ENCODE results near the gene AGBL1.

The AGBL1 gene

DNA sequence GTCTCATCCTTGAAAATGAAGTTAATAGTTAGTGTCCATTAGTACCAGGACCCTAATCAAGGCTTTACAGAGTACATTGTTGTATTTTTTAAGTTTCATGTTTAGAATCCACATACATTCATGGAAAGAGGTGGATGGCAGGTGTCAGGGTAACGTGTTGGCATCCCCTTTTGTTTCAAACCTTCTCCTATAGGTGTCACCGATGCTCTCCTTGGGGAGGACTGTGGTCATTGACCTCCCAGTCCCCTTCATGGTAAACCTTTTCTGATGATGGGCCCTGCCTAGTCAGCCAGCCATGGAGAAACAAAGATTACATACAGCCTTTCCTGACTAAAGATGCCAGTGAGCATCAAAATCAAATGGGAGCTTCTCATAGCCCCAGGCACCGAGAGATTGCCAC is 574.8 kb downstream of the AGBL1 start:
- DNase-seq: no peak

DNA sequence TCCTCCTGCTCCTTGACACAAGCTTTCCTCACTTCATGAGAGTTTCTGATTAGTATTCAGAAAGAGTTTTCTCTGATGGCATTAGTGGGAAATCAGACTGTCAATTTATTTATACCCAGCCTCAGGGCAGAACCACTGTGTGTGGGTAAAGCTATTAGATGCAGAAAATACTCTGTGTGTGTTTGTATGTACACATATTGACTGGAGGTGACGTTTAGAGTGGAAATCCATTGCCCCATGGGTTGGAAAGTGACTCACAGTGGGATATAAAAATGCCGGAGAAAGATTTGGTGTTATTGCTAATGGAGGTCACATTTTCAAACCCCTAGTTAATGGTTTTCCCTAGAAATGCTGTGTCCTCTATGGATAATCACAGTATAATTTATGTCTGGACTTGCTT is 577.6 kb downstream of the AGBL1 start:
- no peak for DNase-seq

DNA sequence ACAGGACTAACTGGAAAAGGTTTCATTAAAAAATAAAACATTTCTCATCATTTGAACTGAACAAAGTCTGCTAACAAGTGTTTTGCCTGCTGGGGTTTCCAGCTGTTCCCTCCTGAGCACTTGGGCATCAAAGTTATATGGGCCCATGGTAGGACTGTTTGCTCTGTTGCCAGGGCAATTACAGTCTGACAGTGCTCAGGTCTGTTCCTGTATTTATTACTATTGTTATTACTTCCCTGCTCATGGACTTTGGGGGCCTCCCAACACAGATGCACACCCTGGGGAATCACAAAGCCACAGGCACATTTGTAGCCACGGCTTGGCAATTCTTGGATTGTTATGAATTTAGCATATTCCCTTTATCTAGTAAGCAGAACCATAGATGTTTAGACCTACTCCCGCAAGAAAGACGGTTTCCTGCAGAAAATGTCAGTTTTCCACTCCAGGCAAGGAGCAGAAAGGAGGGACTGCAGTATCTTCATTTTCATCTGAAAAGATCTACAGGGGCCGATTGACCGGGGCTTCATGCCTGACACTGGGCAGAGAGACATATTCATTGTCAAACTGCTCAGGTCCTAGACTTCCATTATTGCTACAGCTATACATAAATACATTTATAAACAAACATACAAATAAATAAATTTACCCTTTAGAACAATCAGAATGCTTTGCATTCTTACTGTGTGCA is 580.2 kb downstream of the AGBL1 start:
- DNase-seq: no peak

DNA sequence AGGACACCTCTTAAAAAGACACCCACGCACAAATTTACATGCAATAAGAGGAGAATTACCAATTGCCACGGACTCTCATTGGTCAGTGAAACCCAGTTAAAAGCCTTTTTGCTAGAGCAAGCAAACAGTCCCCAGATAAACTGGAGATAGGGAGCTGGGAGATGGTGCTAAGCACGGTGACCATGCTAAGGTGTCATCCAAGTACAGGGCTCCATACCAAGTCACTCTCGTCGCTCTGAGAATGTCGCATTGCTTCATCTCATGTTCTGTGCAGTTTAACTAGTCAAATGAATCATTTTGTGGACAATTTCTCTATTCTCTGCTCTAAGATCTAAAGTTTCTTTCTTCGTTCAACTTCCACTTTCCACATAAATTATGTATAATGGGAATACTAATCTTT is 581.9 kb downstream of the AGBL1 start:
- no peak for DNase-seq

DNA sequence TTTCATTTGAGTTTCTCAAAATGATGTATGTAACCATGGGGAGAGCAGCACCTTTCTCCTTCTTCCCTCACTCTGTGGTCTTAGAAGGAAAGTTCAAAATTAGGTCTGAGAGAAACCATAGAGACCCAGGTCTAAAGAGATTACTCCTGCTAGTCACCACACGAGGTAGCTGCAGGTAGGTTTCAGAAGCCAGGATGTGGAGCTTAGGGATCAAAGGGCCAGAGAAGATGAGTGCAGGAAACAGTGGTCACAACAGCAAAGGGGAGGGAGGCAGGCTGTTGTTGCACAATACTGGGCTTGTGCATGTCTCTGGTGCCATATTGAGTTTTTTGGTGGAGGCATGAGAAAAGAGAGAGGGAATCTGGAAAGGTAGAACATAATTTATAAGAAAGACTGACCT is 583.6 kb downstream of the AGBL1 start:
- DNase-seq: no peak

DNA sequence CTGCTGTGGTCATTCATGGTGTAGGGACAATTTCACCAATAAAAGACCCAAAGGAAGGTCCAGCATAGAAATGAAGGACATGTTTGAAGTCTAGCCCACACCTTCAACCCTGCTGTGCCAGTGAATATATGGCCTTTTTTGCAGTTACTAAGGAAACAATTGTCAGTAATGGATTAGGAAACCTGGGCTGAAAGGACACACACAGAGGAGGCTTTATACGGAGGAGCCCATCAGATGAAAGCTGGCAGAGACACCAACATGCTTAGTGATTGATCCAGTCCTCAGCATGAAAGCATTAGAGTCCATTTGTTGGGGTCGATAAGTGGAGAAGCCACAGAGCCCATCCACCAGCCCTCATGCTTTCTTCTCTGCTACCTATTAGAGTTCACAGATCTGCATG is 584.3 kb downstream of the AGBL1 start:
- DNase-seq: no peak

DNA sequence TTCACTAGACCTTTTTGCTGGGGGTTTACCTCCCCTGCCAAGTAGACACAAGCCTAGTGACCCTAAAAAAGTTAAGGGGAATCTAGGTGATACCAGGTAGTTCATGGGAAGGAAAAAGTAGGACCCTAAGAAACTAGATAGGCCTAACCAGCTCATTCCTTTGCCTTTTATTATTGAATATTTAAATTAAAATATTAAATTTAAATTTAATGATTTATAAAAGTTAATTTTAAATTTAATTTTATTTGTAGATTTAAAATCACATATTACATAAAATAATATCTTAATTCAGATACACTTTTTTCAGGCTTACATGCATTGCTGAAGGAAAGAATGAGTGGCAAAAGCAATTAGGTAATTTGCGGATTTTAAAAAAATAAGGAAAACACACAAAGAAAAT is 584.9 kb downstream of the AGBL1 start:
- DNase-seq: no peak

DNA sequence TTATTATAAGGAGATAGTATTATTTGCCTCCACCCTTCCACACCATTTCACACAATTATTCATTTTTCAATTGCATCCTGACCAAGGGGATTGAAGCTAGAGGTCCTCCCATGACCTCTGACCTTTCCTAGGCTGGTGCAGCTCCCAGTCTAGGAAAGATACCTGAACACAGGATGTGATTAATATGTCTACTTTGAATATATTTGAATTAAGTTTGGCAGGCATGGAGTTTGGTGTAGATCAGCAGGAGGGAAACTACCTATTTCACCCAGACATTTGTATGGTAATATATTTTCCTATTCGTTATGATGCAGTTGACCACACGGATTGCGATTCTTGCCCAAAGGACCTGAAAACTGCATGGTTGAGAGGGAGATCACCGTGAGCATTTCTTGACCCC is 596.3 kb downstream of the AGBL1 start:
- no peak for DNase-seq

DNA sequence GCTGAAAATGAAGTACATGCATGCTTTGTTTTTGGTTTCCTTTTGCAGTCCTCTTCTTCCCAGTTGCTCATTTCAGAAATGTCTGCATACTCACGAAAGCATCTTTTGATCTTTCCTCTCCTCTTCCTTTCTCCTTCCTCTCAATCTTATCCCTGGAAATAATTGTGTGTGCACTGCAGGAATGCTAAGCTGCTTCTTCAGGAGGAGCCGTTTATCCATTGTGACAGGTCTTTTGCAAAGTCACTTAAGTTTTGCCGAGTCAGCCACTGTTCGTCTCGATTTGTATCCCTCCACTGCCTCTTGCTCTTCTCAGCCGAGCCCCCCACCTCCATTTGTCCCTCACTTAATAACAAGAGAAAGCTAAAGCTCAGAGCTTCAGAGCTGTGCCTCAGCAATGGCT is 597.6 kb downstream of the AGBL1 start:
- DNase-seq: no peak

DNA sequence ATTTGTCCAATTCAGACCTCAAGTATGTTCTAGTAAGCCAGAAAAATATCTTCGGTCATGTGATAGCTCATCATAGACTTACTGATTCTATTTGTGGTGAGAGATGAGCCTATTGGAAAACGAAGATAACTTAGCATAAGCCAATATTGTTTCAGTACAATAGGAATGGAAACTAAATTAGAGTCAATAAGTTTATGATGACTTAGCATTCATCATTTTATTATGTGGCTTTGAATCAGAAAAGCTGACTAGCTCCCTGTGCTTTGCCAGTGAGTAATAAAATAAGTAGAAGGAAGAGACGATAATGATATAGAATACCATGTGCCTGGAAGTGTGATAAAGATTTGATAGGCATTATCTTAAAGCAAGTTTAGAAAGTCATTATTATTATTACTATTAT is 605.6 kb downstream of the AGBL1 start:
- DNase-seq: no peak

DNA sequence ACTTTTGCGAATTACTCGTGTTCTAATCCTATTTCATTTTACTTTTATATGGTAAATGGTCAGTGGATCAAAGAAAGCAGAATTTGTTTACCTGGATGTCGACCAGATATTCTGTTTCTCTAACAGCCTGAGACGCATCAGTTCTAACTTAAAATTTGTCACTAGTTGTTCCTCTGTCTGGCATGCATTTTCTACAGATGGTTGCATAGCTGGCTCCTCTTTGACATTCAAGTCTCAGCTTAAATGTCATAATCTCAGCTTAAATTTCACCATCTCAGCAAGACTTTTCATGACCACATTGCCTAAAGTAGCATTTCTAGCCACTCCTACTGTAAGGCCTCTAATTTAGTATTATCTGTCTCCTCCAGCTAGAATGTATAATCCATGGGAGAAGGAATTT is 609.3 kb downstream of the AGBL1 start:
- DNase-seq: no peak

DNA sequence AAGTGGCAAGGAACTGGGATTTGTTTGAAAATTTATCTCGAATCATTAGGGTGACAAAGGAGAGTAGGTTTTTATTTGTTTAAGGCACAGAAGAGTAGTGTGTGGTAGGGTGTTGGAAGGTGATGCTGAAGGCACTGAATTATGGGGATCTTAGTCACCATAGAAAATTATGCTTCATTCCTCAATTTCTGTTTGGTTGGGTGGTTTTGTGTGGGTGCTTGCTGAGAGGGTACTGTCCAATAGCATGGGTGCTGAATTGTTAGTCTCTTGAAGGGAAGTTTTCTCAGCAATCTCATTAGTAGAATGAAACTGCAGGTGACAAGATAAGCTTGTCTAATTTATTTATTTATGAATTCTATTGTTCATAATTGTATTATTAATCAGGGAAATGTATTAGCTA is 610.9 kb downstream of the AGBL1 start:
- DNase-seq: no peak

DNA sequence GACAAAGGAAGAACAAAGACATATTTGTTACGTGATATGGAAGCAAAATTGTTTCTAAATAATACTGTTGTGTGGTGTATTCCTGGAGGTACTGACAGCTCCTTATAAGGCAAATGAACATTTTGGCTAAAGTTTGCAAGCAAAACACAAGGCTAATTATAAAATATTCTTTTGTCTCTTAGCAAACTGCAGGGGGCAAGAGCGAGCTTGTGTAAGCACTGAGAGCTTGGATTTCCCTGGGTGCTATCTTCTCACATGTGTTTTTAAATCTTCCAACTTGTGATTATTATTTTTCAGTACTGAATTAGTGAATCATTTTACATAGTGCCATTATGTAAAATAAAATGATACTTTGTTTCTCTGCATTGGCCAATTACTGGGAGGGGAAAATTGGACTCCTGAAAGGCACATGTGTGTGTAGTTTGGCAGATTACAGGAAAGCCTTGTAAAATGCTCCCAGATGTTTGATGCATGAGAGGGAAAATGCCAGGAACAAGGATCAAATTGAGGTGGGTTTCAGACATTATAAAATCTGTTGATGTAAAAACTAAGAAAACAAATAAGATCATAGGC is 611.5 kb downstream of the AGBL1 start:
- no peak for DNase-seq

DNA sequence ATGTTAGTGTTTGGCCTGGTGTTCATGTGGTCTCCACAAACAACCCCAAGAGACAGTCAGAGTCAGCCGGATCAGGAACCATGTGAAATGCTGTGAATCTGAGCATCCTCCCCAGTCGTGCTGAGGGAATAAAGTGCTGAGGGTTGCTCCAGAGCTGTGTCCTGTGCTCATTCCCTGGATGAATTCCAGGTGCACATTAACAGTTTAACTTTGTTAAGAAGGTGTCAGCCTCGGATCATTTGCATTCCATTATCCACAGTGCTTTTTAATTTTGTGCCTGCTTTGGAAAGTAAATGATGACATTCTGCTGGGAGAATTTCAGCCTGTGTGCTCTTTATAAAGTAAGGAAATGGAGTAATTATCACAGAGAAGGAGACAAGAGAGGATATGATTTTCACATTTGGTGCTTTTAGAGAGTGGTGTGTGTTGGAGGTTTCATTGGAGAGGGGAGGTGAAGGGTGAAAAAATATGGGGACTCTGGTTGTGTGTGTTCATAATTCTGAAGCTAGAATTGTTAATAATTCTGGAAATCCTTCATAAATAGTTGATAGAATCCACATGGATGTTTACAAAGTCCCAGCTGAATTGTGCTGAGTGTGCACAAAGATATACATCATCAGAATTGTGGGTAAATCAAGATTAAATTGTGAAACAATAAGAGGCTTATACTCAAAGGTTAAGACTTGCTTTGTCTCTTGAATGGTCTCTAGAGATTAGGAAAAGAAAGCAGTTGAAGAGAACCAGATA is 621.4 kb downstream of the AGBL1 start:
- DNase-seq: no peak

DNA sequence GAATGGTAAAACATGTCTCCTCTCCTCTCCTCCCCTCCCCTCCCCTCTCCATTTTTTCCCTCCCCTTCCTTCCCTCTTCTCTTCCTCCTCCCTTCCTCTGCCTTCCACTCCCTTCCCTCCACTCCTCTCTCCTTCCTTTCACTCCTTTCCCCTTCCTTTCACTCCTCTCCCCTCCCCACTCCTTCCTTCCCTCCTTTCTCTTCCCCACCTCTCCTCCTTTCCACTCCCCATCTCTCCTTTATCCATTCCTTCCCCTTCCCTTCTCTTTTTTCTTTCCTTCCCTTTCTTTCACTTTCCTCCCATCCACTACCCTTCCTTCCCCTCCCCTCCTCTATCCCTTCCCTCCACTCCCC is 621.9 kb downstream of the AGBL1 start:
- DNase-seq: no peak

DNA sequence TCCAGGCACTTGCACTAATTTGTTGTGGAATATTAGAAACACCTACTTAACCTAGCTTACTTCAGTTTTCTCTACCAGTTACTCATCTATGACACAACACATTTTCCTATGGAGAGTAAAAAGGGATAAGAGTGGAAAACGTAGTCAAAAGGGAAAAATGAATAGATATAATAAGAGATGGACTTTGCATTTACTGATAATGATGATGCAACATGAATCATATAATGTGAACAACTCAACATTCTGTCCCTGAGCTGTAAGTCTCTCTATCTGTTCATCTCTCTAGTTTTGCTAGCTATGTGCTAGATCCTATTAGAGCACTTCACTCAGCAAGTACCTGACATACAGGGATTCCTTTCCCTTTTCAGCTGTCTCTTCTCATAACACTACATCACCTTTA is 627.1 kb downstream of the AGBL1 start:
- DNase-seq: no peak

DNA sequence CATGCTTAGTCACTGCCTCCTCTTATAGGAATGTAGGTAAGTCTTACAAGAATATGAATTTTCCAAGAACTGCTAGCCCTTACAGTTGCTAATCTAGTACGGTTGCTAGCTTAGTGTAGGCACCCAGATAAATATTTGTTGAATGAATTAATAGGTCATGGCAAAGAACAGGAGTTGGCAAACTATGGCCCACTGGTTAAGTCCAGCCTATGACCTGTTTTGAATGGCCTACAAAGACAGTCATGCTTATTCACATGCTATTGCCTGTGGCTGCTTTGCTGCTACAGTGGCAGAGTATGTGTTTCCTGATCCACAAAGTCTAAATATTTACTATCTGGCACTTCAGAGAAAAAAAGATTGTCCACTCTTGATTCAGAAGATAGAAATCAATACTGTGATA is 631.8 kb downstream of the AGBL1 start:
- DNase-seq: no peak

DNA sequence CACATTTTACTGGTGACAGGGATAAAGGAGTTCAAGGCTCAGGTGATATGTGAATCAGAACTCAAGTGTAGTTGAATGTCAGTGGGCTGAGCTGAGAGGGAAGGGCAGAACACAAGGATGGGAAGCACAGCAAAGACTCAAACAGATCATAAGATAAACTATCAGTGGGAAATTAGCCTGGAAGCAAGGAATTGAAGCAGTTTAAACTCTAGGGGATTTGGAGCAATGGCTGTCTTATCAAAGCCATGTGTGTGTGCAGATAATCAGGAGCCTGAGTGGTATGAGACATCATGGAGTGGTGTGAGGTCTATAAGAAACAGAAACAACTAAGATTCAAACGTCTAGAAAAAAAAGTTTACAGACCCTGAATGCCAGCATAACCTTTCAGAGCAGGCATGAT is 634.6 kb downstream of the AGBL1 start:
- DNase-seq: no peak

DNA sequence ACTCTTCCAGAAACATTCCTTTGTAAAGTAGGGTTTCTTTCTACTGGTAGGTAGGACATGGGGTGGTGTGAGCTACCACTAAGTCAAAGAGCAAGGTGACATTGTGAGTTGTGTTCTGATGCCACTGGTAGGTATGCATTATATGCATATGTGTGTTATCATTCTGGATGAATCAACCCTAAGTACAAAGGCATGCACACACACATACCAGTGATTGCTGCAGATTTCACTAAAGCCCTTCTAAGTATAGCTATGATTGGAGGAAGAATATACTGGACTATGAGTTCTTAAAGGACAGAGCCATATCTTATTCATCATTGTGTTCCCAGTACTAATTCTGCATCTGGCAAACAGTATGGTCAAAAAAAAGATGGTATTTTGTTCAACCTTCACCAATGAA is 646.0 kb downstream of the AGBL1 start:
- no peak for DNase-seq

DNA sequence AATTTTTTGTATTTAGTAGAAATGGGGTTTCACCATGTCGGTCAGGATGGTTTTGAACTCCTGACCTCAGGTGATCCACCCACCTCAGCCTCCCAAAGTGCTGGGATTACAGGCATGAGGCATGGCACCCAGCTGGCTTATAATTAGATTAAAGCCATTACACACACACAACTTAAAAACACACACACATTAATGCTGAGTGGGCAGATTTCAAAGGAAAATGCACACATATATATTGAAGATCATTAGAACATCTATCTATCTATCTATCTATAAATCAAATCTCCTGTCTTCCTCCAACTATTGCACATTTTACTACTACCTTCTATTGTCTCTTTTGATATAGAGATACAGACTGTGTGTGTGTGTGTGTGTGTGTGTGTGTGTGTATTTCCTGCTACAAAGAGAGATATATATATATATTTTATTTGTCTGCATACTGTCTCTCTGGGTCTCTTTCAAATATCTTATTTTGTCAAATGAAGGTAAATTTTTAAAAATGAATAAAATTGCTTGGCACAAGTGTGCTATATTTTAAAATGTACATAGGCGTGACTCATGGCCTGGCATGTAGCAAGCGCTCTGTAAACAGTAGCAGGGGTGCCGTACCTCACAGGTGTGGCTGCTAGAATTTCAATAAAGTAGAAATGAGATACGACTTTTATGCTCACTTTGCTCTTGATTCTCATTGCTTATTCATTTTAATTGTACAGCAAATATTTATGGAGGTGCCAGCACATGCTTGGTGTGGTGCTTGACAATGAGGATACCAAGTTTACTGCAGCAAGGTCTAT is 655.8 kb downstream of the AGBL1 start:
- DNase-seq: no peak

DNA sequence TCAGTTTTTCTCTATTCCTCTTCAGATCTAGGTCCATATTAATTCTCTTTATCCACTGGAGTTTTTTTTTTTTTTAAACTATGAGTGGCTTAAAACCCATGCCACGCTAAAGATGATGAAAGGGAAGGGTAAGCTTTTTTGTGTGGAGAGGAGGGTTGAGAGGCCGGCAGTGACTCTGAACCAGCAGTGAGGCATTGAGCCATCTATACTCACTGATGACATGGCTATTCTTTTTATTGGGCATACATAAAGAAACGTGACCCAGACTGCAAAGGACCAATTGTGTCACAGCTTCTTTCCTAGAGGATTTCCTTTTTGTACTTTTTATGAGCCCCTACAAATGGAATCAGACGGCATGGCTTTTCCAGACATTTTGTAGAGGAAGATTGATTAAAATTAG is 662.2 kb downstream of the AGBL1 start:
- DNase-seq: no peak

DNA sequence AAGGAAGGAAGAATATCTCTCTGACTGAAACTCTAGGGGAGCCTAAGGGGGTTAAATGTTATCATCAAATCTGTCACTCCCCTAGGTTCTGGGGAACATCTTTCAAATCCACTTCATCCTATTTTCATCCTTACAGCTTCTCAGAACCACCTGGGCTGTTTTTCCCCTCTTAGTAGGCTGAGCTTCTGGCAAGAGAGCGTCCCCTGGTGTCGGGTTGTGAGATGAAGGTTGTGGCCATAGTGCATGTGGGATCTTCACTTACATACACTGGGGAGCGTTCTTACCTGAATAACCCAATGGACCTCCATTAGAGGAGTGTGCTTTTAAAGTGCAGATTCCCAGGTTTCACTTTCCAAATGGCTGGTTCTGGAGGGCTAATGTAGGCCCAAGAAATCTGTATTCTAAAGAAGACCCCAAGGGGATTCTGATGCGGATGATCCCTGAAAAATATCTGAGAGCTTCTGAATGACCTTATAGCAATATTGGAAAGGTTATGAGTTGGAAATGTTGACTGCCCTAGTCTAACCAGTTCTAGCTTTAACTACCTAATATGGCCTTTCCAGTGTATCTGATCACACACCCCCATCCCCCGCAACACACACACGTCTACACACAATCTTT is 663.7 kb downstream of the AGBL1 start:
- peak; percentile 12 to 62 for DNase-seq

DNA sequence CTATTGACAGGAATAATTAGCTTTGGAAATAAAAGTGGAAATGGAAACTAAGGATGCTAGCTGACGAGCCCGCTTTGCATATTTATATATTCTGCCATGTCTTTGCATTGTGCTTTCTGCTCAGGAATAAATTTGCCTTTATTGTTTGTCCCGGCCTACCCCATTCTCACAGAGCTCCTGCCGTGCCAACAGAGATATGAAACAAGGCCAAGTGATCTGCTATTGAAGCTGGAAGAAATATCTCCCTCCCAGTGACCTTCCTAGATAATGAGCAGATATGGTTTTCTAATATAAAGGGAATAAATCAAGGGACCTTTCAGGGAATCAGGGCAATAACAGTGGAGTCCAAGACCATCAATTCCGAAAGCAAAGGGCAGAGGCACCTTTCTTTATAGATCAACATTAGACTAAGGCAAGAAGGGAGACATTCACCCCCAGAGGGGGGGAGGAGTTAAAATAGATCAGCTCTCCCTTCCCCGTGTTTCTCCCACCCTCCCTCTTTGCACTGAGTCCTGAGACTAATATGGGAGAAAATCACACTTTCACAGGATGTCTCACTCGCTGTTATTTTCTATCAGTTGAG is 664.6 kb downstream of the AGBL1 start:
- DNase-seq: no peak
